ENCODE data around the gene TTC6.

Gene TTC6

DNA sequence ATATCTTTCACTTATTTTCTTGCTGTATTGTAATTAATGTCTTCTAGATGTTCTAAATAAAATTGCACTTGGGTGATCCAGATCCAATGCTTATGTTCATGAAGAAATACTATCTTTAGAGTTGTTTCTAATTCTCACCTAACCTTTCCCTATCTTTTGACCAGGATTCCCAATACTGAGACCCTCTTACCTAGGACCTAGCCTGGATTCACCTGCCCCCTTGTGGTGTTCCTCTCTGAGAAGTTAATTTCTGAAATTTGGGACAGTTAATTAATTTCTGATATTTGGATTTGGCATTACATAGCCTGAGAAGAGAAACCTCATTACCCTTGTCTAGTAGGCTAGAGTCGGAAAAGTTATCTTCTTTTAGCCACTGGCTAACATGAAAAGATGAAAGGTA is 29.9 kb upstream of the TTC6 start:
- H3K27me3 ChIP-seq (ENCODE audit: insufficient read depth, poor library complexity, severe bottlenecking), result no peaks in the 10 kb centered on the region
- no peak for DNase-seq (ENCODE audit: low read depth in 1 of 2, low spot score in 1 of 2)
- no peak overlapping the region for H3K4me3 ChIP-seq (replicated peaks; ENCODE audit: insufficient read depth, low read length)
- no peak overlapping the region for H3K27ac ChIP-seq (replicated peaks)
- TF ChIP-seq SPI1 (IDR thresholded peaks at IDR 0.05; ENCODE audit: borderline replicate concordance, low read depth) (no peak), POLR2AphosphoS5 (IDR thresholded peaks at IDR 0.05; ENCODE audit: low read depth) (no peak), GABPA (IDR thresholded peaks at IDR 0.05; ENCODE audit: low read depth) (no peak)
- TF ChIP-seq, protein P1, sequence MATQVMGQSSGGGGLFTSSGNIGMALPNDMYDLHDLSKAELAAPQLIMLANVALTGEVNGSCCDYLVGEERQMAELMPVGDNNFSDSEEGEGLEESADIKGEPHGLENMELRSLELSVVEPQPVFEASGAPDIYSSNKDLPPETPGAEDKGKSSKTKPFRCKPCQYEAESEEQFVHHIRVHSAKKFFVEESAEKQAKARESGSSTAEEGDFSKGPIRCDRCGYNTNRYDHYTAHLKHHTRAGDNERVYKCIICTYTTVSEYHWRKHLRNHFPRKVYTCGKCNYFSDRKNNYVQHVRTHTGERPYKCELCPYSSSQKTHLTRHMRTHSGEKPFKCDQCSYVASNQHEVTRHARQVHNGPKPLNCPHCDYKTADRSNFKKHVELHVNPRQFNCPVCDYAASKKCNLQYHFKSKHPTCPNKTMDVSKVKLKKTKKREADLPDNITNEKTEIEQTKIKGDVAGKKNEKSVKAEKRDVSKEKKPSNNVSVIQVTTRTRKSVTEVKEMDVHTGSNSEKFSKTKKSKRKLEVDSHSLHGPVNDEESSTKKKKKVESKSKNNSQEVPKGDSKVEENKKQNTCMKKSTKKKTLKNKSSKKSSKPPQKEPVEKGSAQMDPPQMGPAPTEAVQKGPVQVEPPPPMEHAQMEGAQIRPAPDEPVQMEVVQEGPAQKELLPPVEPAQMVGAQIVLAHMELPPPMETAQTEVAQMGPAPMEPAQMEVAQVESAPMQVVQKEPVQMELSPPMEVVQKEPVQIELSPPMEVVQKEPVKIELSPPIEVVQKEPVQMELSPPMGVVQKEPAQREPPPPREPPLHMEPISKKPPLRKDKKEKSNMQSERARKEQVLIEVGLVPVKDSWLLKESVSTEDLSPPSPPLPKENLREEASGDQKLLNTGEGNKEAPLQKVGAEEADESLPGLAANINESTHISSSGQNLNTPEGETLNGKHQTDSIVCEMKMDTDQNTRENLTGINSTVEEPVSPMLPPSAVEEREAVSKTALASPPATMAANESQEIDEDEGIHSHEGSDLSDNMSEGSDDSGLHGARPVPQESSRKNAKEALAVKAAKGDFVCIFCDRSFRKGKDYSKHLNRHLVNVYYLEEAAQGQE (IDR thresholded peaks at IDR 0.05; ENCODE audit: insufficient replicate concordance, low read depth), result no peak
- TF ChIP-seq, protein P2, sequence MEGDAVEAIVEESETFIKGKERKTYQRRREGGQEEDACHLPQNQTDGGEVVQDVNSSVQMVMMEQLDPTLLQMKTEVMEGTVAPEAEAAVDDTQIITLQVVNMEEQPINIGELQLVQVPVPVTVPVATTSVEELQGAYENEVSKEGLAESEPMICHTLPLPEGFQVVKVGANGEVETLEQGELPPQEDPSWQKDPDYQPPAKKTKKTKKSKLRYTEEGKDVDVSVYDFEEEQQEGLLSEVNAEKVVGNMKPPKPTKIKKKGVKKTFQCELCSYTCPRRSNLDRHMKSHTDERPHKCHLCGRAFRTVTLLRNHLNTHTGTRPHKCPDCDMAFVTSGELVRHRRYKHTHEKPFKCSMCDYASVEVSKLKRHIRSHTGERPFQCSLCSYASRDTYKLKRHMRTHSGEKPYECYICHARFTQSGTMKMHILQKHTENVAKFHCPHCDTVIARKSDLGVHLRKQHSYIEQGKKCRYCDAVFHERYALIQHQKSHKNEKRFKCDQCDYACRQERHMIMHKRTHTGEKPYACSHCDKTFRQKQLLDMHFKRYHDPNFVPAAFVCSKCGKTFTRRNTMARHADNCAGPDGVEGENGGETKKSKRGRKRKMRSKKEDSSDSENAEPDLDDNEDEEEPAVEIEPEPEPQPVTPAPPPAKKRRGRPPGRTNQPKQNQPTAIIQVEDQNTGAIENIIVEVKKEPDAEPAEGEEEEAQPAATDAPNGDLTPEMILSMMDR (IDR thresholded peaks at IDR 0.05; ENCODE audit: insufficient read depth, low read length), result no peak

DNA sequence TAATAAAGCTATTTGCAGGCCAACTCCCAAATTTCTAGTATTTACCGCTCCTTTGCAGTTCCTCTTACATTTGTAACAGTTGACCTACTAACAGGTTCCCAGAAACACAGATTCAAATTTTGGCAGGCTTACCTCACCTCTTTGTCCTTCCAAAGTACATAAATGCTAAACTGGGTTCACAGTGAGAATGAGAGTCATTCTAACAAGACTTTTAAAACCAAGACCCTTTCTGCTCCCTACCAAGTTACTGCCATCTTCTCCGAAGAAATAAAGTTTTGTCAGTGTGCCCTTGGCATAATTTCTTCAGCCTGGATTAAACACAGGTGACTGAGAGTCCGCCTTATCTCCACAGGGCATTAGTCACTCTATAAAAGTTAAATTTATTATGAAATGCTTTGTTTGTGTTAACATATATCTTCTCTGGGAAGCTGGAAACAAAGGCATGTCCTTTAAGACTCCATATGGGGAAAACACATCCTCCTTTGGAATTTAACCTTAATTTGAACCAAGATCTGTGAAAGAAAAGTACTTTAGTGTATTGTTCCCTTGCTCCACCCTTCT is 28.5 kb upstream of the TTC6 start:
- DNase-seq (ENCODE audit: low read depth in 1 of 2, low spot score in 1 of 2), result no peak
- Histone ChIP-seq H3K27me3 (ENCODE audit: insufficient read depth, poor library complexity, severe bottlenecking) (no peaks in the 10 kb centered on the region), H3K4me3 (replicated peaks; ENCODE audit: insufficient read depth, low read length) (no peak overlapping the region), H3K27ac (replicated peaks) (no peak overlapping the region)
- TF ChIP-seq, protein P2 (IDR thresholded peaks at IDR 0.05; ENCODE audit: insufficient read depth, low read length), result no peak
- TF ChIP-seq GABPA (IDR thresholded peaks at IDR 0.05; ENCODE audit: low read depth) (no peak), SPI1 (IDR thresholded peaks at IDR 0.05; ENCODE audit: borderline replicate concordance, low read depth) (no peak), POLR2AphosphoS5 (IDR thresholded peaks at IDR 0.05; ENCODE audit: low read depth) (no peak)
- TF ChIP-seq, protein P1 (IDR thresholded peaks at IDR 0.05; ENCODE audit: insufficient replicate concordance, low read depth), result no peak

DNA sequence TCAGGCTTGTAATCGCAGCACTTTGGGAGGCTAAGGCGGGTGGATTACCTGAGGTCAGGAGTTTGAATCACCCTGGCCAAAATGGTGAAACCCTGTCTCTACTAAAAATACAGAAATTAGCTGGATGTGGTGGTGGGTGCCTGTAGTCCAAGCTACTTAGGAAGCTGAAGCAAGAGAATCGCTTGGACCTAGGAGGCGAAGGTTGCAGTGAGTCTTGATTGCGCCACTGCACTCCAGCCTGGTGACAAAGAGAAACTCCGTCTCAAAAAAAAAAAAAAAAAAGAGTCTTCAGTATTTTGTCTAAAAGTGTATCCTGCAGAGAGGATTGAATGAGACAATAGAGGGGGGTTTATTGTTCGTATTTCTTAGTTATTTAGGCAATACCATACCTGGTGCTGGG is 25.7 kb upstream of the TTC6 start:
- Histone ChIP-seq H3K4me3 (replicated peaks; ENCODE audit: insufficient read depth, low read length) (no peak overlapping the region), H3K27ac (replicated peaks) (no peak overlapping the region), H3K27me3 (ENCODE audit: insufficient read depth, poor library complexity, severe bottlenecking) (no peaks in the 10 kb centered on the region)
- DNase-seq (ENCODE audit: low read depth in 1 of 2, low spot score in 1 of 2), result no peak
- TF ChIP-seq GABPA (IDR thresholded peaks at IDR 0.05; ENCODE audit: low read depth) (no peak), SPI1 (IDR thresholded peaks at IDR 0.05; ENCODE audit: borderline replicate concordance, low read depth) (no peak), POLR2AphosphoS5 (IDR thresholded peaks at IDR 0.05; ENCODE audit: low read depth) (no peak)
- TF ChIP-seq, protein P2 (IDR thresholded peaks at IDR 0.05; ENCODE audit: insufficient read depth, low read length), result no peak
- TF ChIP-seq, protein P1 (IDR thresholded peaks at IDR 0.05; ENCODE audit: insufficient replicate concordance, low read depth), result no peak
